NCI-H1436 treated with DMSO at 0.1 percent for 48 hours (cell line): ENCODE measurements around the gene OR10T2.
"Not testable (repeated sequence)": the region's sequence is repeated elsewhere in the genome, so short reads cannot be mapped to it uniquely, and the experiment has no call there.

Experiments
- DNase-seq: peaks from one replicate; lab custom pipeline; 2025; lab: John Stamatoyannopoulos, UW

OR10T2 gene

GRCh38 chr1:158356616-158357015 lies 42.6 kb downstream of the OR10T2 start:
- DNase-seq: no peak

DNA sequence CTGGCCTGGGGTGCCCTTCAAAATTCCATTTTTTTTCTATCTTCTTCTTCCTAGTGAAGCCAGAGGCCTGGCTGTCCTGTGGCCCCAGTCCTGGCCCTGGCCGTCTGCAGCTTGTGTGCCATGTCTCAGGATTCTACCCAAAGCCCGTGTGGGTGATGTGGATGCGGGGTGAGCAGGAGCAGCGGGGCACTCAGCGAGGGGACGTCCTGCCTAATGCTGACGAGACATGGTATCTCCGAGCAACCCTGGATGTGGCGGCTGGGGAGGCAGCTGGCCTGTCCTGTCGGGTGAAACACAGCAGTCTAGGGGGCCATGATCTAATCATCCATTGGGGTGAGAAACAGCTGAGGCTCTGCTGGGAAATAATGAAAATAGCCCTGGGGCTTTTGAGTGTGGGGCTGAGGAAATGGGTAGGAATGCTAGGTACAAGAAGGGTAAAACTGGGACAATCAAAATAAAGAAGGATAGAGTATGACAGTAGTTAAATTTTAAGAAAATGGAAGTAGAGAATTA lies 43.4 kb downstream of the OR10T2 start:
- DNase-seq: no peak

DNA sequence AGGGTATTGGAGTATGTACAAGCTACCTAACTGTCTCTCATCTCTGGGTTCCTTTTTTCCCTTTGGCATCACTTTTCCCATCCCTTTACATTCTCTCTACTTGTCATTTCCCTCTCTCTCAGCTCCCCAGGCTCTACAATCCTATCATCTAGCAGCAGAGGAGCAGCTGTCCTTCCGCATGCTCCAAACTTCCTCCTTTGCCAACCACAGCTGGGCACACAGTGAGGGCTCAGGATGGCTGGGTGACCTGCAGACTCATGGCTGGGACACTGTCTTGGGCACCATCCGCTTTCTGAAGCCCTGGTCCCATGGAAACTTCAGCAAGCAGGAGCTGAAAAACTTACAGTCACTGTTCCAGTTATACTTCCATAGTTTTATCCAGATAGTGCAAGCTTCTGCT lies 45.0 kb downstream of the OR10T2 start:
- no peak for DNase-seq

- no peak for DNase-seq
Measured at GRCh38 chr1:158353303-158354075, 45.8 kb downstream of the OR10T2 start, which contains the start of gene CD1E. Gene CD1E, plus strand, starts transcription at chr1:158353894. Its CDS starts 95 bp downstream, at chr1:158353989.

- DNase-seq: not testable (repeated sequence)
Measured at GRCh38 chr1:158348946-158349345, 50.3 kb downstream of the OR10T2 start.
